ENCODE measurements around the gene SLC6A11.

DNA sequence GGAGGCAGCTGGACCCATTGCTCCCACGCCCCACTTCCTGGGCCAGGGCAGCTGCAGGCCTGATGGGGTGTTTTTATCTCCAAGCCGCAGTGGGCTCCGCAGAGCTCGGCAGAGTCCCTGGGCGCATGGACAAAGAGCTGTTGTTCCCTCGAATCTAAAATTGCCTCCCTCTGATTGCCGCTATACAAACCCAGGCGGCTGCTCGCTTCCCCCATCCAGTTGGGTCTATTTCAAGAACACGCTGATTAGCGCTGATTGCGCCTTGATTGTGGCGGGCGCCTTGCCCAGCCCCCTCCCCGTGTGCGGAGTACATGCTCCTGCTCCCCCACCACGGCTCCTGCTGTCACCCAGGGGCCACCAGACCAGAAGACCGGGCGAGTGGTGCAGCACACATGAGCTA is 133.2 kb downstream of the SLC6A11 start:
- TF ChIP-seq, protein P1, sequence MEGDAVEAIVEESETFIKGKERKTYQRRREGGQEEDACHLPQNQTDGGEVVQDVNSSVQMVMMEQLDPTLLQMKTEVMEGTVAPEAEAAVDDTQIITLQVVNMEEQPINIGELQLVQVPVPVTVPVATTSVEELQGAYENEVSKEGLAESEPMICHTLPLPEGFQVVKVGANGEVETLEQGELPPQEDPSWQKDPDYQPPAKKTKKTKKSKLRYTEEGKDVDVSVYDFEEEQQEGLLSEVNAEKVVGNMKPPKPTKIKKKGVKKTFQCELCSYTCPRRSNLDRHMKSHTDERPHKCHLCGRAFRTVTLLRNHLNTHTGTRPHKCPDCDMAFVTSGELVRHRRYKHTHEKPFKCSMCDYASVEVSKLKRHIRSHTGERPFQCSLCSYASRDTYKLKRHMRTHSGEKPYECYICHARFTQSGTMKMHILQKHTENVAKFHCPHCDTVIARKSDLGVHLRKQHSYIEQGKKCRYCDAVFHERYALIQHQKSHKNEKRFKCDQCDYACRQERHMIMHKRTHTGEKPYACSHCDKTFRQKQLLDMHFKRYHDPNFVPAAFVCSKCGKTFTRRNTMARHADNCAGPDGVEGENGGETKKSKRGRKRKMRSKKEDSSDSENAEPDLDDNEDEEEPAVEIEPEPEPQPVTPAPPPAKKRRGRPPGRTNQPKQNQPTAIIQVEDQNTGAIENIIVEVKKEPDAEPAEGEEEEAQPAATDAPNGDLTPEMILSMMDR (IDR thresholded peaks at IDR 0.05) = no peak
- no peak for TF ChIP-seq POLR2A (IDR thresholded peaks at IDR 0.05)
- no peak for TF ChIP-seq POLR2AphosphoS5 (IDR thresholded peaks at IDR 0.05; ENCODE audit: insufficient read depth in 1 of 2, low read depth in 1 of 2)
